Measurements from ENCODE around the gene RRP36. TPM values are rescaled to one million over a fixed set of nuclear protein-coding genes. Genes with fewer than 3 reads are reported as not detected.

RRP36 gene
- total and polyA plus RNA-seq, 4 donors: 30.5 to 49.9 (median 37.7) TPM

GRCh38 chr6:43075670-43076463, 54.4 kb downstream of the RRP36 start, which contains the start of gene PTK7:
Gene PTK7 (plus strand): TSS chr6:43076314. CDS start chr6:43076489, 175 bp downstream.
- Histone ChIP-seq H3K27ac (ENCODE audit: low read depth in 1 of 2, low read length in 1 of 2) (peak within 1 kb of the TSS in 1 of 2 donors; percentile 78), H3K9ac (ENCODE audit: insufficient read depth in 1 of 2, low read length in 2 of 2) (peak within 1 kb of the TSS; percentile 50 to 77)

GRCh38 chr6:43076464-43077332, 55.3 kb downstream of the RRP36 start:
- Histone ChIP-seq H3K9me3 (ENCODE audit: control insufficient read depth in 4 of 4, insufficient read depth in 3 of 4, low read length in 3 of 4) (no peaks in the 10 kb centered on the region), H3K27ac (ENCODE audit: low read depth in 1 of 2, low read length in 1 of 2) (peak overlapping the region in 1 of 2 donors; percentile 78), H3K4me3 (peak overlapping the region; percentile 83), H3K9ac (ENCODE audit: insufficient read depth in 1 of 2, low read length in 2 of 2) (peak overlapping the region; percentile 26 to 77), H3K36me3 (ENCODE audit: control insufficient read depth in 4 of 4, insufficient read depth in 4 of 4, low read length in 4 of 4) (peaks cover 3 to 11% (median 8%) of the 10 kb centered on the region in 4 donors), H3K4me1 (ENCODE audit: control insufficient read depth in 5 of 5, insufficient read depth in 5 of 5, low read length in 5 of 5) (peaks cover 4 to 44% (median 21%) of the 10 kb centered on the region in 5 donors), H3K27me3 (ENCODE audit: control insufficient read depth in 3 of 3, insufficient read depth in 3 of 3, low read length in 2 of 3) (no peaks in the 10 kb centered on the region)
- ATAC-seq (ENCODE audit: insufficient read depth, low FRiP score): peak; percentile 9
- WGBS, 2 donors: 0 to 1% methylated on average over 61 to 72 of the region's 72 CpGs
- TF ChIP-seq CTCF (IDR thresholded peaks at IDR 0.05; ENCODE audit: control extremely low read depth, extremely low read depth): no peak
- peak; percentile 33 to 49 (median 45) for DNase-seq

More at GRCh38 chr6:43075670-43076463, 54.4 kb downstream of the RRP36 start, which contains the start of gene PTK7:
- no peaks in the 10 kb centered on the region for H3K9me3 ChIP-seq (ENCODE audit: control insufficient read depth in 4 of 4, insufficient read depth in 3 of 4, low read length in 3 of 4)
- H3K36me3 ChIP-seq (ENCODE audit: control insufficient read depth in 4 of 4, insufficient read depth in 4 of 4, low read length in 4 of 4): peaks cover 3 to 12% (median 11%) of the 10 kb centered on the region in 4 donors
- TF ChIP-seq CTCF (IDR thresholded peaks at IDR 0.05; ENCODE audit: control extremely low read depth, extremely low read depth): no peak
- DNase-seq (peak; percentile 95 to 96 (median 95)), ATAC-seq (ENCODE audit: insufficient read depth, low FRiP score) (peak; percentile 69)
- WGBS, 2 donors: 4 to 7% methylated on average over 25 to 60 of the region's 60 CpGs
- peaks cover 4 to 43% (median 21%) of the 10 kb centered on the region in 5 donors for H3K4me1 ChIP-seq (ENCODE audit: control insufficient read depth in 5 of 5, insufficient read depth in 5 of 5, low read length in 5 of 5)
- H3K4me3 ChIP-seq: peak within 1 kb of the TSS; percentile 83
- H3K27me3 ChIP-seq (ENCODE audit: control insufficient read depth in 3 of 3, insufficient read depth in 3 of 3, low read length in 2 of 3): no peaks in the 10 kb centered on the region

- WGBS, 2 donors: 41 to 53% methylated on average over 8 of the region's 8 CpGs
- Histone ChIP-seq H3K9me3 (ENCODE audit: control insufficient read depth in 4 of 4, insufficient read depth in 3 of 4, low read length in 3 of 4) (no peaks in the 10 kb centered on the region), H3K27me3 (ENCODE audit: control insufficient read depth in 3 of 3, insufficient read depth in 3 of 3, low read length in 2 of 3) (no peaks in the 10 kb centered on the region), H3K9ac (ENCODE audit: insufficient read depth in 1 of 2, low read length in 2 of 2) (peak overlapping the region; percentile 26 to 77), H3K4me1 (ENCODE audit: control insufficient read depth in 5 of 5, insufficient read depth in 5 of 5, low read length in 5 of 5) (peaks cover 4 to 50% (median 23%) of the 10 kb centered on the region in 5 donors), H3K36me3 (ENCODE audit: control insufficient read depth in 4 of 4, insufficient read depth in 4 of 4, low read length in 4 of 4) (peaks cover 3 to 9% (median 6%) of the 10 kb centered on the region in 4 donors), H3K27ac (ENCODE audit: low read depth in 1 of 2, low read length in 1 of 2) (peak overlapping the region in 1 of 2 donors; percentile 78), H3K4me3 (peak overlapping the region; percentile 83)
- DNase-seq (no peak), ATAC-seq (ENCODE audit: insufficient read depth, low FRiP score) (no peak)
- no peak for TF ChIP-seq CTCF (IDR thresholded peaks at IDR 0.05; ENCODE audit: control extremely low read depth, extremely low read depth)
Measured at GRCh38 chr6:43077333-43077809, 55.9 kb downstream of the RRP36 start.
